K562 (cell line): Measurements from ENCODE around the gene ARHGAP15. TPM values are rescaled to one million over a fixed set of nuclear protein-coding genes. Genes with fewer than 3 reads are reported as not detected.

Source experiments
- ATAC-seq: fragments of 200-7000 bp; cut with Tn5 transposase; 3 replicates; pipeline ENCODE4 v1.9.1; 2020; ENCODE audit warnings: moderate library complexity
- BruUV-seq: library from RNA; stranded (reverse); fragments of 400-500 nt; replicated peaks from 2 replicates; lab custom pipeline; 2021; lab: Mats Ljungman, UMichigan
- CTCF ChIA-PET: fragments of 300-600 bp; formaldehyde crosslinking; extraction: SDS; loops from one replicate; lab custom pipeline; 2021; ENCODE audit warnings: low intra/inter-chr PET ratio; lab: Yijun Ruan, JAX
- POLR2A ChIA-PET: fragments of 300-600, 350-650 bp; sonication (Branson Sonifier 250); formaldehyde crosslinking; extraction: SDS; loops from one replicate; lab custom pipeline; 2021; ENCODE audit warnings: antibody characterized with exemption, inconsistent platforms; lab: Yijun Ruan, JAX
- DNase-seq, 4 experiments: peaks; one replicate each; pipeline versions ENCODE4 v3.0.0 to v3.0.0-alpha.2; 2011 to 2018; ENCODE audit warnings: low spot score in 3 of 4, mixed read lengths in 3 of 4; ENCODE audit errors: extremely low read depth in 1 of 4
- FAIRE-seq: peaks from 2 replicates; lab custom pipeline; 2011; peaks lifted over from hg19 to GRCh38; lab: Jason Lieb, UNC
- H2AFZ ChIP-seq: 2 replicates; pipeline ENCODE4 v1.6.0; 2011; ENCODE audit warnings: low read depth, low read length, control low read depth, inconsistent platforms
- H3K27ac ChIP-seq: fragments of 200-600 bp; 3 replicates; pipeline ENCODE4 v1.8.0; 2011; ENCODE audit warnings: low read depth, mild to moderate bottlenecking, control low read depth, inconsistent platforms, low read length, moderate library complexity, mixed read lengths; ENCODE audit errors: extremely low read depth
- H3K27me3 ChIP-seq, 2 experiments: fragments of 300-600 bp in 1 of 2; 2 replicates in 1 of 2; 3 replicates in 1 of 2; pipeline versions ENCODE4 v1.6.0 to v1.8.0; 2011; ENCODE audit warnings: inconsistent platforms in 2 of 2, low read length in 2 of 2, mild to moderate bottlenecking in 1 of 2, mixed read lengths in 1 of 2, moderate library complexity in 1 of 2; ENCODE audit not compliant: control insufficient read depth in 2 of 2, insufficient read depth in 2 of 2
- H3K36me3 ChIP-seq: fragments of 300-600 bp; 3 replicates; pipeline ENCODE4 v1.8.0; 2011; ENCODE audit warnings: mild to moderate bottlenecking, low read length, inconsistent platforms; ENCODE audit not compliant: control insufficient read depth, insufficient read depth
- H3K4me1 ChIP-seq, 2 experiments: fragments of 200-600 bp in 1 of 2; replicated peaks in 1 of 2; 2 replicates in 1 of 2; 3 replicates in 1 of 2; pipeline versions ENCODE4 v1.5.1 to v1.8.0; 2011; ENCODE audit warnings: inconsistent platforms in 2 of 2, low read length in 2 of 2, mild to moderate bottlenecking in 1 of 2, mixed read lengths in 1 of 2, moderate library complexity in 1 of 2; ENCODE audit not compliant: control insufficient read depth in 2 of 2, insufficient read depth in 2 of 2
- H3K4me2 ChIP-seq: 2 replicates; pipeline ENCODE4 v1.6.1; 2011; ENCODE audit warnings: low read length, control low read depth, inconsistent platforms, mixed read lengths; ENCODE audit not compliant: insufficient read depth
- H3K4me3 ChIP-seq: fragments of 200-600 bp; sonication (generic), shearing (Covaris generic); 2 replicates; pipeline ENCODE4 v1.5.1; 2016; ENCODE audit warnings: control low read depth, inconsistent platforms
- H3K79me2 ChIP-seq: fragments of 200-600 bp; 3 replicates; pipeline ENCODE4 v1.8.0; 2011; ENCODE audit warnings: low read length, inconsistent platforms; ENCODE audit not compliant: control insufficient read depth, insufficient read depth
- H3K9ac ChIP-seq, 2 experiments: 2 replicates each; pipeline versions ENCODE4 v1.6.0 to v1.6.1; 2011; ENCODE audit warnings: low read depth in 2 of 2, low read length in 2 of 2, control low read depth in 1 of 2, inconsistent platforms in 1 of 2, mild to moderate bottlenecking in 1 of 2, mixed read lengths in 1 of 2; ENCODE audit not compliant: insufficient read depth in 1 of 2
- H3K9me1 ChIP-seq: one replicate; pipeline ENCODE4 v1.6.0; 2011; ENCODE audit warnings: inconsistent platforms, mild to moderate bottlenecking, low read length, moderate library complexity; ENCODE audit not compliant: control insufficient read depth, insufficient read depth
- H3K9me3 ChIP-seq: replicated peaks from 2 replicates; pipeline ENCODE4 v1.5.1; 2011; ENCODE audit warnings: low read depth, low read length, inconsistent platforms; ENCODE audit not compliant: control insufficient read depth, insufficient read depth
- H4K20me1 ChIP-seq: replicated peaks from 2 replicates; pipeline ENCODE4 v1.6.1; 2011; ENCODE audit warnings: low read length, inconsistent platforms, mixed read lengths; ENCODE audit not compliant: control insufficient read depth, insufficient read depth
- BCL6 ChIP-seq: fragments of 250-450 bp; sonication (Bioruptor Pico); IDR thresholded peaks from 2 replicates; pipeline ENCODE4 v1.4.0; 2020
- CREBBP ChIP-seq: IDR thresholded peaks from one replicate; pipeline ENCODE4 v1.6.1; 2012; ENCODE audit warnings: low read depth, mild to moderate bottlenecking, control low read depth, inconsistent platforms, low read length
- FOXM1 ChIP-seq, 2 experiments: fragments of 450-650 bp in 1 of 2; sonication (generic) in 1 of 2; formaldehyde crosslinking in 1 of 2; IDR thresholded peaks; 2 replicates each; pipeline versions ENCODE4 v1.6.1 to v1.9.0; 2017 to 2022; ENCODE audit warnings: low read depth in 2 of 2, mild to moderate bottlenecking in 2 of 2, missing genetic modification reagents in 1 of 2, moderate library complexity in 1 of 2
- MTA3 ChIP-seq: fragments of 450-650 bp; formaldehyde crosslinking; IDR thresholded peaks from 2 replicates; pipeline ENCODE4 v1.6.1; 2017; ENCODE audit warnings: mild to moderate bottlenecking, borderline replicate concordance
- NCOA4 ChIP-seq: fragments of 450-650 bp; IDR thresholded peaks from 2 replicates; pipeline ENCODE4 v1.6.1; 2018; ENCODE audit warnings: mild to moderate bottlenecking; ENCODE audit not compliant: partially characterized antibody
- RREB1 ChIP-seq: fragments of 250-450 bp; sonication (Bioruptor Pico); IDR thresholded peaks from 2 replicates; pipeline ENCODE4 v1.4.0; 2020
- ZNF316 ChIP-seq: fragments of 450-650 bp; IDR thresholded peaks from 2 replicates; pipeline ENCODE4 v1.6.1; 2016
- ZSCAN29 ChIP-seq: fragments of 450-650 bp; IDR thresholded peaks from 2 replicates; pipeline ENCODE4 v1.6.1; 2017
- WGBS: fragments of 100-300 bp; shearing (Covaris generic); methylation state at CpG from one replicate; pipeline ENCODE4 v1.1.6; 2016; ENCODE audit warnings: low coverage, mixed read lengths; ENCODE audit not compliant: insufficient coverage; ENCODE audit errors: missing lambda C conversion rate; 5-methylcytosine and 5-hydroxymethylcytosine counted together
- in situ Hi-C: fragments of 300-500 bp; cut with MboI; formaldehyde crosslinking; loops from 4 replicates; pipeline ENCODE4 v1.15.0; 2018; ENCODE audit warnings: inconsistent platforms, mixed read lengths
- intact Hi-C: fragments of 100-400 bp; cut with micrococcal nuclease; formaldehyde crosslinking; loops from 2 replicates; pipeline ENCODE4 v1.14.2; 2022
- polyA plus RNA-seq, 8 experiments: library from polyadenylated mRNA; depleted of rRNA in 4 of 8; stranded (reverse) in 5 of 8; unstranded in 3 of 8; fragments of >200 nt; fragmentation: Nextera tagmentation in 2 of 8; fragmentation: Illumina TruSeq in 1 of 8; extraction: Ambion mirVana in 2 of 8; extraction: Trizol in 1 of 8; gene quantifications; 2 replicates each; pipeline versions ENCODE4 v1.2.1 to v1.2.3, GENCODE V29; 2011 to 2014; ENCODE audit warnings: inconsistent platforms in 1 of 8, missing spikeins in 1 of 8
- total RNA-seq, 7 experiments: library from RNA; depleted of rRNA in 6 of 7; stranded (reverse); fragments of >200 nt in 6 of 7; fragmentation: Illumina TruSeq in 2 of 7; extraction: Trizol in 2 of 7; gene quantifications; 2 replicates each; pipeline versions ENCODE4 v1.2.1 to v1.2.3, GENCODE V29; 2011 to 2021; ENCODE audit warnings: low replicate concordance in 1 of 7

The ARHGAP15 gene
- total and polyA plus RNA-seq, 9 of the 15 experiments (the other 6 are each of a cell fraction or from before 2014, with no cell fraction given) = 1.5 to 17.9 (median 7.9) TPM

DNA sequence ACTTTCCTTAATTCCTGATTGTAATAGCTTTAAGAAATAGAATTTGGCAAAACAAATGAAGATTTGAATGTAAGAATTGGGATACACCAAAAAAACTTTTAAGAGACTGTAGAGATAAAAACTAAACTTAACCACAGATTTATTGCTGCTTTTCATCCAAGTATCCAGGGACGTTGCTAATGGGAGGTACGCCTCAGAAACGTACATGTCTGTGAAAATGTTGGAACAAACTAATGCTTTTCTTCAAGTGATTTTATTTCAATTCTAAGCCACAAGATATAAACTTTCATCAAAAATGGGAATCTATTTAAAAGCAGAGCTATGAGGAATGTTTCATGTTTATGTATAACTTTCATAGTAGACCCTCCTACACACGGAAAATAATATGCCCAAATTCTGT is 66.3 kb downstream of the ARHGAP15 start:
- DNase-seq (no peak), ATAC-seq (no peak), FAIRE-seq (no peak)
- H3K27me3 ChIP-seq = no peaks in the 10 kb centered on the region
- H3K4me2 ChIP-seq = no peak overlapping the region
- H3K79me2 ChIP-seq = no peaks in the 10 kb centered on the region
- H3K9ac ChIP-seq = no peak overlapping the region
- no peak overlapping the region for H3K4me3 ChIP-seq
- no TSS peak for BruUV-seq
- TF ChIP-seq BCL6 (CRISPR knock-in tag) = no peak
- TF ChIP-seq ZNF316 = no peak
- no peak for TF ChIP-seq CREBBP
- no peak for TF ChIP-seq MTA3
- no peak for TF ChIP-seq FOXM1 (IDR thresholded peaks at IDR 0.05; ENCODE audit: low read depth)
- TF ChIP-seq FOXM1 (CRISPR knock-in tag; IDR thresholded peaks at IDR 0.05; ENCODE audit: low read depth) = no peak
- no peak for TF ChIP-seq NCOA4
- TF ChIP-seq RREB1 (CRISPR knock-in tag) = no peak
- TF ChIP-seq ZSCAN29 = no peak
- H3K4me1 ChIP-seq = no peaks in the 10 kb centered on the region
- no peak overlapping the region for H2AFZ ChIP-seq
- H3K9me3 ChIP-seq = no peaks in the 10 kb centered on the region
- CTCF ChIA-PET = no interaction called here
- POLR2A ChIA-PET = no interaction called here
- H3K36me3 ChIP-seq = no peaks in the 10 kb centered on the region
- H4K20me1 ChIP-seq = no peaks in the 10 kb centered on the region
- intact Hi-C loops (no loop called here), in situ Hi-C loops (no loop called here)
- 6% methylated on average over 4 of the region's 4 CpGs for WGBS
- H3K27ac ChIP-seq = no peak overlapping the region
- H3K9me1 ChIP-seq = no peaks in the 10 kb centered on the region
